Cardiac fibroblast (primary cell): ENCODE results near the gene RXFP3.

Experiments
- DNase-seq, 2 donors: peaks; one replicate each; pipeline versions ENCODE4 v3.0.0 to v3.0.0-alpha.2; 2010; ENCODE audit warnings: low read depth in 2 of 2
- H3K4me3 ChIP-seq, 2 donors: replicated peaks in 1 of 2; 1 replicate in 1 of 2; 2 replicates in 1 of 2; pipeline ENCODE4 v1.5.1; 2011; ENCODE audit warnings: low read depth in 2 of 2, low read length in 2 of 2, mild to moderate bottlenecking in 2 of 2, moderate library complexity in 1 of 2
- CTCF ChIP-seq: IDR thresholded peaks from one replicate; pipeline ENCODE4 v1.5.1; 2011; ENCODE audit warnings: low read depth, mild to moderate bottlenecking, low read length, inconsistent platforms

Gene RXFP3

GRCh38 chr5:33925278-33925677 lies 10.9 kb upstream of the RXFP3 start:
- no peak for TF ChIP-seq CTCF
- no peak for DNase-seq
- H3K4me3 ChIP-seq = no peak overlapping the region

- no peak for DNase-seq
- no peak for TF ChIP-seq CTCF
- no peak overlapping the region for H3K4me3 ChIP-seq
These were observed 8.5 kb upstream of the RXFP3 start for GRCh38 chr5:33927685-33928084.

DNA sequence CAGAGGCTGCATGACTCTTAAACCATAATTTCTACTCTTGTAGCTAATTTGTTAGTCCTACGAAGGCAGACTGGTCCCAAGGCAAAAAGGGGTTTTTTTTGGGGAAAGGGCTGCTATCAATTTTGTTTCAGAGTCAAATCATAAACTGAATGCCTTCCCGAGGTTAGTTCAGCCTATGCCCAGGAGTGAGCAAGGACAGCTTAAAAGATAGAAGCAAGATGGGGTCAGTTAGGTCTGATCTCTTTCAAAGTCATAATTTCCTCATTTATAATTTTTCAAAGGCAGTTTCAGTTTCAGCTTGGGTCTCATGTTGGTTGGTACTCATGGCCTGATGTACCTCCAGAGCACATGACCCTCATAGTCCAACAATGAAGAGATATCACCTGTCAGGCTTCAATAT lies 7.9 kb upstream of the RXFP3 start:
- no peak overlapping the region for H3K4me3 ChIP-seq
- DNase-seq = no peak
- TF ChIP-seq CTCF = no peak

DNA sequence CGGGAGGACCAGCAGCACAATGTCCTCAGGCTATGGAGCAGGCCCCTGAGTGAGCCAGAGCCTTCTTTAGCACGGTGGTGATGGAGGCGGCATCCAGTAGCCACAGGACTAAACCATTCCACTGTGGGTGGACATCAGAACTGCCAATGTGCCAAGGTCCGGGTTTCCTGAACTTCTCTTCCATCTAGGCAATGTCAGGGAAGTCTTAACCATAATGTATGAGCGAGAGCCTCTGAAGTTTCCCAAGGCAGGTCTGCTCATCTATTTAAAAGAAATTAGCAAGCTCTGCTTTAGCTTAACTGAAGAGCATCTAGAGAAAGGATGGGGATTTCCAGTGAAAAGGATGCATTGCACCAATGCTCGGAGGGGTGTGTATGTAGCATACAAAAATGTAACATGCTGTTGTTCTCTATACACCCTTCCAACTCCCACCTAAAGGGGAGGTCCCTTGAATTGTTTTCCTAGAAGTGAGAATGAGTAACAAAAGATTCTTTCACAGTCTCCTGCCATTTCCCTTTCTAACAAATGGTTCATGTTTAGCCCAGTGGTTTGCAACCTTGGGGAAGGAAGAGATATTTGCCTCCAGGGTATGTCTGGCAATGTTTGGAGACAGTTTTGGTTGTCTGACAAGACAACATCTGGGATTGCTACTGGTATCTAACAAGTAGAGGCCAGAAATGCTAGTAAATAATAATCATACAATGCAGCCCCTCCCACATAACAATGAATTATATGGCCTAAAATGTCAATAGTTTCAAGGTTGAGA lies 6.1 kb upstream of the RXFP3 start:
- no peak for TF ChIP-seq CTCF
- no peak for DNase-seq
- H3K4me3 ChIP-seq = no peak overlapping the region

DNA sequence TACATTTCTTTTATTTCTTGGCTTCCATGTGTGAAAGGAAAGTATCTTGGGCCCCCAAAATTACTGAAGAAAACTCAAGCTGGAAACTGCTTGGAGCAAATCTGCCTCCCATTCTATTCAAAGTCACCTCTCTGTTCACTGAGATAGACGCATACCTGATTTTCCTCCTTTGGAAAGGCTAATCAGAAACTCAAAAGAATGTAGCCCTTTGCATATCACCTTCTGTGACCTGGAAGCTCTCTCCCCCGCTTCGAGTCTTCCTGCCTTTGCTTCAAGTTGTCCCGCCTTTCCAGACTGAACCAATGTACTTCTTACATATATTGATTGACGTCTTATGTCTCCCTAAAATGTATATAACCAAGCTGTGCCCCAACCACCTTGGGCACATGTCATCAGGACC lies 5.0 kb upstream of the RXFP3 start:
- TF ChIP-seq CTCF = no peak
- no peak for DNase-seq
- H3K4me3 ChIP-seq = no peak overlapping the region

- H3K4me3 ChIP-seq = no peak overlapping the region
- TF ChIP-seq CTCF = no peak
- no peak for DNase-seq
These were observed 2.4 kb upstream of the RXFP3 start for GRCh38 chr5:33933723-33934169.

DNA sequence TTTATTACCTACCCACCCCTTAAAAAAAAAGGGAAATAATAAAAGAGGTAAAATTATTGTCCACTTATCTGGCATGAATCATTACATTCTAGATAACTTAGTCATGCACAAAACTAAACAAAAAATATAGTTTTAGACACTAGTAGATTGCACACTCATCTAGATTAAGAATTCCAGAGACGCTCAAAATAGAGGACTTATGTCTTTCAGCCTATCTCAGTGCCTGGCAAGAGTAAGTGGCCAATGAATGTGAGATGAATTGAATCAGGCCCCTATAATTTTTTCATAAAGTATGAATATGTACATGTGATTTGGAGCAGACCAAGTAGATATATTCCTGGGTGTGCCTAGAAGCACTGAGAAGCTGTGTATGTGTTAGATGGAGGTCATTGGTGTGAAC lies 2.0 kb upstream of the RXFP3 start:
- no peak overlapping the region for H3K4me3 ChIP-seq
- TF ChIP-seq CTCF = no peak
- peak in 1 of 2 donors; percentile 64 for DNase-seq
